Stomach (tissue), 9 donors: ENCODE results near the gene JAG1. TPM values are rescaled to one million over a fixed set of nuclear protein-coding genes. Genes with fewer than 3 reads are reported as not detected.
A peak's percentile ranks its signal among the peaks of the same experiment; 100 is the strongest.
"Not testable (repeated sequence)": the region's sequence is repeated elsewhere in the genome, so short reads cannot be mapped to it uniquely, and the experiment has no call there.

ENCODE experiments used
- DNase-seq, 2 donors: peaks; one replicate each; pipeline versions ENCODE4 v3.0.0 to v3.0.0-alpha.2; 2013 to 2019
- H3K27ac ChIP-seq, 5 donors: fragments of 200-600 bp in 4 of 5; sonication (generic) in 4 of 5; one replicate each; pipeline ENCODE4 v1.5.1; 2013 to 2019; ENCODE audit warnings: mild to moderate bottlenecking in 1 of 5, moderate library complexity in 1 of 5
- H3K27me3 ChIP-seq, 3 donors: fragments of 200-600 bp; sonication (generic); one replicate each; pipeline ENCODE4 v1.5.1; 2017 to 2019; ENCODE audit warnings: mixed run types in 1 of 3
- H3K36me3 ChIP-seq, 4 donors: fragments of 200-600 bp; sonication (generic); 1 replicate in 3 of 4; 2 replicates in 1 of 4; pipeline ENCODE4 v1.5.1; 2016 to 2019
- H3K4me1 ChIP-seq, 4 donors: fragments of 200-600 bp; sonication (generic); one replicate each; pipeline ENCODE4 v1.5.1; 2016 to 2019
- H3K4me3 ChIP-seq, 4 donors: fragments of 200-600 bp; sonication (generic) in 3 of 4; one replicate each; pipeline ENCODE4 v1.5.1; 2016 to 2019; ENCODE audit warnings: mild to moderate bottlenecking in 1 of 4
- H3K9me3 ChIP-seq, 4 donors: fragments of 200-600 bp; sonication (generic); one replicate each; pipeline ENCODE4 v1.5.1; 2016 to 2019
- CTCF ChIP-seq, 7 experiments: fragments of 450-650 bp in 4 of 7; fragments of 200-600 bp in 3 of 7; sonication (generic) in 3 of 7; IDR thresholded peaks; one replicate each; pipeline ENCODE4 v1.5.1; 2016 to 2019; ENCODE audit warnings: antibody characterized with exemption in 7 of 7, control low read depth in 2 of 7, mild to moderate bottlenecking in 1 of 7
- EP300 ChIP-seq: sonication (generic); formaldehyde crosslinking; IDR thresholded peaks from one replicate; pipeline ENCODE4 v1.6.1; 2017; ENCODE audit warnings: antibody characterized with exemption
- POLR2A ChIP-seq, 4 donors: fragments of 450-650 bp; IDR thresholded peaks; one replicate each; pipeline ENCODE4 v1.6.1; 2016; ENCODE audit warnings: antibody characterized with exemption in 4 of 4, control low read depth in 2 of 4, mild to moderate bottlenecking in 1 of 4, moderate library complexity in 1 of 4
- POLR2AphosphoS5 ChIP-seq, 3 donors: sonication (generic); formaldehyde crosslinking; IDR thresholded peaks; one replicate each; pipeline ENCODE4 v1.6.1; 2016; ENCODE audit warnings: antibody characterized with exemption in 3 of 3
- WGBS, 5 donors: extraction: QIAGEN DNeasy Blood & Tissue Kit in 3 of 5; methylation state at CpG; one replicate each; pipeline versions ENCODE4 v1.1.5 to v1.1.7; 2013 to 2018; 5-methylcytosine and 5-hydroxymethylcytosine counted together
- intact Hi-C: fragments of 100-400 bp; cut with DNase I; formaldehyde crosslinking; loops from one replicate; pipeline ENCODE4 v1.15.1; 2023; ENCODE audit warnings: low total_unique reads
- polyA plus RNA-seq, 3 donors: library from polyadenylated mRNA; stranded (reverse); fragments of 200-250 nt; gene quantifications; one replicate each; pipeline ENCODE4 v1.2.3, GENCODE V29; 2013
- small RNA-seq, 4 donors: library from RNA; depleted of rRNA; stranded (forward); fragments of <200 nt; gene quantifications; one replicate each; pipeline ENCODE3, GENCODE V24; 2016
- total RNA-seq, 5 donors: library from RNA; depleted of rRNA; stranded (reverse); fragments of >200 nt; gene quantifications; one replicate each; pipeline versions ENCODE4 v1.1.0 to v1.2.3, GENCODE V29; 2014 to 2016
- donor health status: healthy with polysubstance abuse.
- donor health status: Bipolar disorder and iron deficiency.
- donor health status: healthy.

Gene JAG1
- total and polyA plus RNA-seq, 8 donors, result 5.2 to 133 (median 62.2) TPM

- no peaks in the 10 kb centered on the region for H3K9me3 ChIP-seq
- peaks cover 6 to 46% (median 30%) of the 10 kb centered on the region in 4 donors for H3K4me1 ChIP-seq
- intact Hi-C loops, result no loop called here
- no peaks in the 10 kb centered on the region for H3K36me3 ChIP-seq
- no peak for DNase-seq
- H3K27ac ChIP-seq, result peak overlapping the region in 4 of 5 donors; percentile 37 to 62 (median 53)
- no peak overlapping the region for H3K4me3 ChIP-seq
- 61 to 88% (median 72%) methylated on average over 2 of the region's 2 CpGs for WGBS, 5 donors
- TF ChIP-seq POLR2AphosphoS5 (IDR thresholded peaks at IDR 0.05) (no peak), POLR2A (IDR thresholded peaks at IDR 0.05) (no peak), CTCF (IDR thresholded peaks at IDR 0.05) (no peak), EP300 (no peak)
- no peaks in the 10 kb centered on the region for H3K27me3 ChIP-seq
Observed at GRCh38 chr20:10591946-10592521, 81.8 kb downstream of the JAG1 start.

- intact Hi-C loops, result no loop called here
- no peaks in the 10 kb centered on the region for H3K36me3 ChIP-seq
- peaks cover 6 to 36% (median 25%) of the 10 kb centered on the region in 4 donors for H3K4me1 ChIP-seq
- H3K27me3 ChIP-seq, result no peaks in the 10 kb centered on the region
- no peak for DNase-seq
- no peak overlapping the region for H3K4me3 ChIP-seq
- H3K27ac ChIP-seq, result peak overlapping the region in 3 of 5 donors; percentile 31 to 57 (median 35)
- no peaks in the 10 kb centered on the region for H3K9me3 ChIP-seq
- no peak for TF ChIP-seq CTCF (IDR thresholded peaks at IDR 0.05)
- no peak for TF ChIP-seq POLR2A (IDR thresholded peaks at IDR 0.05)
- TF ChIP-seq POLR2AphosphoS5 (IDR thresholded peaks at IDR 0.05), result no peak
- TF ChIP-seq EP300, result no peak
- 86 to 97% (median 92%) methylated on average over 1 of the region's 1 CpG for WGBS, 5 donors
Observed at GRCh38 chr20:10590950-10591671, 82.7 kb downstream of the JAG1 start.

- intact Hi-C loops, H3K27ac ChIP-seq, H3K9me3 ChIP-seq, H3K36me3 ChIP-seq, H3K4me3 ChIP-seq, H3K27me3 ChIP-seq, DNase-seq: not testable (repeated sequence)
- WGBS, 5 donors, result 94 to 98% (median 96%) methylated on average over 10 of the region's 10 CpGs
- peaks cover 6 to 30% (median 19%) of the 10 kb centered on the region in 4 donors for H3K4me1 ChIP-seq
Observed at GRCh38 chr20:10590446-10590845, 83.4 kb downstream of the JAG1 start.

Small RNAs within 50 kb of the gene (small RNA-seq; reads per million reads assigned to genes)
- gene MIR6870, result 0 to 0.10 (median 0) reads per million in 4 donors

Other genes starting within 250 kb of the JAG1 start
- gene MKKS, start 239.8 kb downstream of the JAG1 start, total RNA-seq, result 10 to 100 TPM in 3 of 5 donors, 1 to 10 TPM in 2; 6.1 to 13.8 (median 10.5) TPM
- 10 to 100 TPM; 12.4 to 18.6 (median 17.9) TPM for gene MKKS, start 239.8 kb downstream of the JAG1 start, polyA plus RNA-seq
- 1 to 10 TPM; 1.4 to 4.6 (median 3.0) TPM for gene SLX4IP, start 238.7 kb downstream of the JAG1 start, total RNA-seq
- gene SLX4IP, start 238.7 kb downstream of the JAG1 start, polyA plus RNA-seq, result 1 to 10 TPM in 2 of 3 donors, under 1 TPM in 1; 1.00 to 2.8 (median 1.1) TPM